Ramos (cell line): ENCODE results near the gene RBM43.
"Not testable (repeated sequence)": the region's sequence is repeated elsewhere in the genome, so short reads cannot be mapped to it uniquely, and the experiment has no call there.

Source experiments
- in situ Hi-C: fragments of 300-500 bp; cut with MboI; formaldehyde crosslinking; loops from one replicate; pipeline ENCODE4 v1.14.3; 2022; ENCODE audit warnings: low sequenced_read_pairs; ENCODE audit not compliant: unreplicated experiment

RBM43 gene

DNA sequence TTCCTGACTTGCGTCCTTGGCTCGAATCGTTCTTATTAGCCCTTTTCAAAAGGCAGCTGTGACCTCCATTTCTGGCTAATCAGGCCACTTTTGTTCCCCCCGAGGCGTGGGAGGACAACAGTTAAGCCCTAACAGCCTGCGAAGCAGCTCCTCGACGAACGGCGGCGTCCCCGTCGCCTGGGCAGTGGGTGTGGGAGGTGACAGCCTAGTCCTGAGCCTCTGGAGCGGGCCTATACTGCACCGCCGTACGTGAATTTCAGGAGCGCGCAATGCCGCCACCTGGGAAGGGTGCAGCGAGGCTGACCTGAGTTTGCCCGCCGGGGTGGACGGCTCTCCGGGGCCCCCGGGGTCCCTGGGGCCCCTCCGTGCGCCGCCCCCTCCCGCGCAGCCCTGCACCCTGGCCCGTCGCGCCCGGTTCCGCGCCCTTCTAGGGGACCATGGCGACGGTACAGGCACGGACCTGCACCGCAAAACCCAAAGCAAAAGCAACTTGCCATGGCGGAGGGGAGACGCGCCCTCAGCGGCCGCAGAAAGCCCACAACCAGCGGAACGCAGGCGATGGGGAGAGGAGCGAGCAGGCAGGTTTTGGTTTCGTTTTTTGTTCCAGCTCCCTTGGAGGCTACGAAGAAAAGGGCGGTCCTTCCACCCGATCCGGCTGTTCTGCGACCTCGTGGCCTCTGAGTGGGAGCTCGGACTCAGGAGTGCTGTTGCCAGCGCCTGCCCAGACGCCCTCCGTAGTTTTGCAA lies at the start of gene RBM43:
Gene RBM43, minus strand, starts transcription at position 633 of the 746 bp plus-strand sequence. Its CDS starts 136 bp downstream, at position 497.
- in situ Hi-C loops = no loop called here

DNA sequence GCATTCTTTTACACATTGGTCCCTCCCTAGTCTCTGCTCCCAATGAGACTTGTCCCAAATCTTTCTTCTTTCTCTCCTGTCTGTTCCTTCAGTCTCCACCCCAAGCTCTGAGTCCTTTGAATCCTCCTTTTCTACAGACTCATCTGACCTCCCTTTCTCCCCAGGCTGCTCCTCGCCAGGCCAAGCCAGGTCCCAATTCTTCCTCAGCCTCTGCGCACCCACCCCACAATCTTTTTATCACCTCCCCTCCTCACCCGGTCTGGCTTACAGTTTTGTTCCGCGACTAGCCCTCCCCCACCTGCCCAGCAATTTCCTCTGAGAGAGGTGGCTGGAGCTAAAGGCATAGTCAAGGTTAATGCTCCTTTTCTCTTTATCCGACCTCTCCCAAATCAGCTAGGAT lies 48.6 kb upstream of the RBM43 start:
- in situ Hi-C loops = not testable (repeated sequence)

DNA sequence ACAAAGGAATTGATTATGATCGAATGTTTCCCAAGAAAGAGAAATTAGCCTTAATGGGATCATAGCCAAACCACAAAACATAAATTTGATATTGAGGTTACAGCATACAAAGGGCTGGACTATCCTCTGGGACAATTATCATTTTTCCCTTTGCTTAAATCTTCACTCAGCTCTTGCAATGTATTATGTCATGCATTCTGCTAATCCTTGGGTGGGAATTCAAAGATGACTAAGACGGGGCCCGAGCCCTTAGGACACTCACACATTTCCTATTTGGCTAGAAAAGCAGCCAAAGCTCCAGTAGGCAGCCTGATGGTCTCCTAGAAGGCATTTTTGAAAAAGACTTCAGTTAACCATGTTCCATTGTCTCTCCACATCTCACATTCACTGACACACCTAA lies 45.0 kb upstream of the RBM43 start:
- in situ Hi-C loops = no loop called here

DNA sequence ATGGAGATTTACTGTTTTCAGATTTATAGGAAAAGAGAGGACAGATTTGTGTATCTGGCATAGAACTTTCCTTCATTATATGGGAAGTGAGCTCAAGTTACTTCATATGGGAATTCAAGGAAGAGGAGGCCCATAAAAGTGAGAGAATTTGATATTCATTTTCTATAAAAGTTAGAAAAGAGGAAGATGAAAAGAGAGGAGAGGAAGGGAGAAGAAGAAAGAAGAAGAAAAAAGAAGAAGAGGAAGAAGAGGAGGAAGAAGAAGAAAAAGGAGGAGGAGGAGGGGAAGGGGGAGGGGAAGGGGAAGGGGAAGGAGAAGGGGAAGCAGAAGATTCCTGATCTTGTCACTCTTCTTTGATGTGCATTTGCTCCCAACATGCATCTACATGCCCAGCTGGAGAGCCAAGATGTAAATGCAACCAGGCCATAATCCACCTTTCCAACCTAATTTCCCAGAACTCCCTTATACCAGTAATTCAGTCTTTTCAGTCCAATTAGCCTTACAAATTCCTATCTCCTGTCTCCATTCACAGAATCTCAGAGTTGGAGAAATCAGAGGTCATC lies 43.5 kb upstream of the RBM43 start:
- in situ Hi-C loops = no loop called here

DNA sequence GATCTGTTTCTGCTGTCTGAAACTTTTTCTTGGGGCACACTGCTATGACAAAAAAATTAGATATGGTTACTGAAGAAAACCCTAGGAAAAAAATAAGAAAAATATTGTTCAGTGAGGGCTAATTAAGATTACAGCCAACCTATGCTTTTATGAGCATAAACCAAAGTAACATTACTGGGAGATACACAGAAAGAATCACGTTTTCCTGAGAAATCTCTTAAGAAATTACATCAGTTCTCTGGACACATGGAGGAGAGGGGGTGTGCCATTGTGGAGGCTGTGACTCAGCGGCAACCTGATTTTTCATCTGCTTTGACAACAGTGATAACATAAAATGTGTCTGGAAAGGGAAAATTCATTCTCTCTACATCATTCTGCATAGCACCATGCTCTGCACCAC lies 41.2 kb upstream of the RBM43 start:
- in situ Hi-C loops = no loop called here

DNA sequence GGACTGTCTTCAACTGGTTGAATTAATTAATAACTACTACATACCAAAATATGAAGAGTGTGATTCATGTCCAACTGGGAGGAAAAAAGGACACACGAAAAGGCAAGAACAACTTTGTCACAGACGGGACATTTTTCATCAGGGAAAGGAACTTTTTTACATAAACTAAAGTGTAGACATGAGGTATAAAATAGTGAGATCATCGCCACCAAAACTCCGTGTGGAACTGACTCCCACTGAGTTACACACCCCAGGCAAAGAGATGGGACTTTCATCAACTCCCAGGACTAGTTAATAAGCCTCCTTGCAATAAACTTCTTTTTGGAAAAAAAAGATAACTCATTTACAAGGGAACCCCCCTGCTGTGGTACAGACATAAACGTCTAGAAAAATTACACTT lies 40.7 kb upstream of the RBM43 start:
- in situ Hi-C loops = no loop called here

DNA sequence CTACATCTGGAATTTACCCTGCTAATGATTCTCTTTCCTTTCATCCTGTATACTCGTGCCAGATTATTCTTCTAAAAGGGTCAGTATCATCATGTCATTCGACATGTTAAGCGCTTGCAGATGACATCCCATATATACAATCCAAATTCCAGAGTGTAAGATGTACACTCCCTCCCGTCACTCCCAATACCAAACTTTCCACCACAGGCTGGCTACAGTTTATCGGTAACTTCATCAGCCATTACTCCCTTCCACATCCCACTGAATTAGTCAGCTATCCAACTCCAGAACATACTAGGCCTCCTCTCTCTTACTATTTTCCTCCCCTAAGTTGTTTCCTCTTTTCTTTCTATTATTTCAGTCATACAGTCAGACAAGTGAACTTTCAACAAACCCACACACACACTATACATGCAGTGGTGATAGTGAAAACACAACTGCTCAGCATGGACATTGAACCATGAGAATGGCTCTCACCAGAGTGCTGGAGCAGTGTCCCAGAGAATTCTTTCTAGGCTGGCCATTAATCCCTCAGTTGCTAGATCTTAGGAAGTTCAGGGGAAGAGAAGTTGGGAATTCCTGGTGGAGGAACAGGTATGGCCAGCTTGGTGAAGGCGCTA lies 38.4 kb upstream of the RBM43 start:
- in situ Hi-C loops = no loop called here

DNA sequence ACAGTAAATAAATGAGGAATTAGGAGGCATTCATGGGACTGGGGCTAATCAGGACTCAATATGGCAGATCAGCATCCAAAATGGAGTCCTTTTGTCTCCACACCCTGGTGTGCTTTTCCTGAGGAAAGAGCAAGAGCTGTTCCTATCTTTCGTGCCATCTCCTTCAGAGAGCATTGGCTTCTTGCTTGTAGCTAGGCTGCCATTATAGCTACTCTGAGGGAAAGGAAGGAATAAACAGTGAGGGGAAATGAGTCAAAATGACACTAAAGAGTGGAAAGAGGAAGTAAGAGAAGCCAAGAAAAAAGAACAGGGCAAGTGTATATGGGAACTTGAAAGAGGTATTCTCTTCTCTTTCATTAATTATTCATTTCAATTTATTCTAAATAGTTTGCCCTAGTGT lies 36.2 kb upstream of the RBM43 start:
- in situ Hi-C loops = no loop called here

DNA sequence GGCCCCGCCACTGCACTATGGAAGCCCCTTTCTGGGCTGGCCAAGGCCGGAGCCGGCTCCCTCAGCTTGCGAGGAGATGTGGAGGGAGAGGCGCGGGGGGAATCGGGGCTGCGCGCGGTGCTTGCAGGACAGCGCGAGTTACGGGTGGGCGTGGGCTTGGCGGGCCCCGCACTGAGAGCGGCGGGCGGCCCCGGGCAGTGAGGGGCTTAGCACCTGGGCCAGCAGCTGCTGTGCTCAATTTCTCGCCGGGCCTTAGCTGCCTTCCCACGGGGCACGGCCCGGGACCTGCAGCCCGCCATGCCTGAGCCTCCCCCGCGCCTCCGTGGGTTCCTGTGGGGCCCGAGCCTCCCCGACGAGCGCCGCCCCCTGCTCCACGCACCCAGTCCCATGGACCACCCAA lies 34.3 kb upstream of the RBM43 start:
- in situ Hi-C loops = not testable (repeated sequence)

DNA sequence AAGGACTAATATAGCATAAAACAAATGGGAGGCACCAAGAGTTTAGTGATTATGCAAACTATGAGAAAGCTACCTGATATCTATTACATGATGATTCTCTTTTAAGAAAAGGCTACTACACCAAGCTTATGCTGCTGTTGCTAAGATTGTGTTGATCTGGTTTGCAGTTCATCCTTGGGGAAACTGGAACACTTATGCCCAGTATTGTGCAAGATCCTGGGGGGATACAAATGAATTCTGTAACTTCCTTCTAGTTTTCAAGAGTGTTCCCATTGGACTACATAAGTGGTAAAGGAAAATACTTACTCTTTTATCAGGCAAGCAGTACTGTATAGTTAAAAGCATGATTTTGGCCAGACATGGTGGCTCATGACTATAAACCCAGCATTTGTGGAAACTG lies 30.9 kb upstream of the RBM43 start:
- in situ Hi-C loops = no loop called here

DNA sequence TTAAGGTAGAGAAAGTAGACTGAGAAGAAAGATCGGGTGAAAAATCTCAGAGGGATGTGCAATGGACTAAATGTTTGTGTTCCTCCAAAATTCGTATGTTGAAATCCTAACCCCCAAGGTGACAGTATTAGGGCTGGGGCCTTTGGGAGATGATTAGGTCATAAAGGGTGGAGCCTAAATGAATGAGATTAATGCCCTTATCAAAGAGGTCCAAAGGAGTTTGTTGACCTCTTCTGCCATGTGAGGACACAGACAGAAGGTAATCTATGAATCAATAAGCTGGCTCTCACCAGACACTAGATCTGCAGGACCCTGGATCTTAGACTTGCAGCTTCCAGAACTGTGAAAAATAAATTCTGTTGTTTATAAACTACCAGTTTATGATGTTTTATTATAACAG lies 30.5 kb upstream of the RBM43 start:
- in situ Hi-C loops = no loop called here

DNA sequence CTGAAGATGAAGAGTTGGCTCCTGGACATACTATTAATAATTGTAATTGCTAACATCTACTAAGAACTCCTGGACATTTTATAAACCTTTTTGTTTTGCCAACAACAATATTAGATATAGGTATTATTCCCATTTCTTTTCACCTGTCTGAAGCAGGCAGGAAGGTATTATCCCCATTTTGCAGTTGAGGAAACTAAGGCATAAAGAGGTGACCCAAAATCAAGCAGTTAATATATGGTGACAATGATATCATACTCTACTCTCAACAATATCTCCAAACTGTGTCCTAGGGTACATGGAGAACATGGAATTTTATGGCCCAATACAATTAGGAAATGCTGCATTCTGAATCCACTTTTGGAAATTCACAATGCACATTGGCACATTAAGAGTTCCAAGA lies 29.6 kb upstream of the RBM43 start:
- in situ Hi-C loops = no loop called here

DNA sequence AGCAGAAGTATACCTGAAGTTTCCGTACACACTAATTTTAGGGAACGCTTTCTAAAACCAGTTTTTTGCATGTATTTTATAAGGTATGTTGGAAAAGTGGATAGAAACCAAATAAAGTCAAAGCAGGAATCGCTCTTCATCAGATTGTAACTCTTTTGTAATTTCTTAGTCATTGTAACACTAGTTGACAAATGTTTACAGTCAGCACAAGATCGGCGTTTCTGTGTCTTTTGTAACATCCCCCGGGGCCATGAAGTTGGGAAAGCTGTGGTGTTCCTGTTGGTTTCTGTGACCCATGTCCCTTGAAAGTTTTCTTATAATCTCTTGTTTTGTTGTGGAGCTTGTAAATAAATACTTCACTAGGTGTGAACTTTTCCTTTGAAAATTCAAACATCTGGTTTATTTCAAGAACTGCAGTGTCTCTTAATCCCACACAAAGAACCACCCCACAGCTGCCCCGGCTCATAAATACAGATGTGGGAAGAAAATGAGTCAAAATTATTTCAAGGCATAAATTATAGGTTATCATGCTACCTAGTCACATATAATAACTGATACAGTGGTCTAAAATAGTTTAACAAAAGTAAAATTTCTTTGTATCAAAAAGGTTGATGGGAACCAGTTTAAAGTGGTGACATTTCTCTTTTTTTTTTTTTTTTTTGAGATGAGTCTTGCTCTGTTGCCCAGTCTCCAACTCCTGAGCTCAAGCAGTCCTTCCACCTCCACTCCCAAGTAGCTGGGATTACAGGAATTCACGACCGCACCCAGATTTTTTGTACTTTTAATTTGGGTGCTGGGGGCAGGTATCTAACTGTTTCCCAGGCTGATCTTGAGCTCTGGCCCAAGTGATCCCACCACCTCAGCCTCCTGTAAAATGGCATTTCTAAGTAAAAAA lies 28.6 kb upstream of the RBM43 start:
- in situ Hi-C loops = no loop called here

DNA sequence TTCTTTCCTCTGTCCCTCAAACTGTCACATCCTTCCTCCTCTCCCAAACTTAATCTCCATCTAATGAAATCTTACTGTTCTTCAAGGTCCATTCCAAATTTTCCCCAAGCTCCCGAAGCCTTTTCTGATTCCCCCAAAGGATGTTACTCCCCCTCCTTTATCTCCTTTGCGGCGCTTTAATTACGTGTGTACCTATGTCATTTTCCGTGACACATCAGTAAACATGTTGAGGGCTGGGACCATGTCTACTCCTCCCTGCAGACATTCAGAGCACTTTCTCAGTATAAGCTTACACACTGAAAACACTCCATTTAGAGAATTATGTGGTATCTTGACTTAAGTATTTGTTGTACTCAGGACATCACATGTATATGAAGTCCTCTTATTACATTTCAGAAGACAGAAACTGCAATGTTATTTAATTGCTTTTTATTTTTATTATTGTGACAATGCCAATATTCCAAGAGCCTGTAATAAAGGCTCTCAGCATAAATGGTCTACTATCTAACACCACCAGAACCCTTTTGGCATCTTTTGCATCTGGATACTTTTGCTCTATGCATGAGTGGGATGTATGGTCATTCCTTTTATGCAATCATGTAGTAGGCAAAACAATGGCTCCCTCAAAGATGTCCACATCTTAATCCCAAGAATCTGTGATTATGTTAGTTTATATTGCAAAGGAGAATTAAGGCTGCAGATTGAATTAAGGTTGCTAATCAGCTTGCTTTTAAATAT lies 26.0 kb upstream of the RBM43 start:
- in situ Hi-C loops = no loop called here

DNA sequence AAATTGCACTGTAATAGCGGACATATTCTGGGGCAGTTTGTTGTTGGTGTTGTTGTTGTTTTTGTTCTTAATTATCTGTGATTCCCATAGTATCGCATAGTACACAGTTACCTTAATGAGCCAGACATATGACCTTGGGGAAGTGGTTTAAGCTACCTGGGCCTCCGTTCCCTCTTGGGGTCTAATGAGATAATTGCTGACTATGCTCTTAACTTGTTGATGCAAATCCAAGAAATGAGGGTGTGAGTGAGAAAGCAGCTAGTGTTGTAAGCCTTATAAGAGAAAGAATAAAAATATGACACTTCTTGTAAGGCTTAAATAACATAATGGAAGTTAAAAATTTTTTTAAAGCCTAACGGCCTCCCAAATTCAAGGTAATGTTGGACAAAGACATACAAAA lies 20.7 kb upstream of the RBM43 start:
- in situ Hi-C loops = no loop called here

DNA sequence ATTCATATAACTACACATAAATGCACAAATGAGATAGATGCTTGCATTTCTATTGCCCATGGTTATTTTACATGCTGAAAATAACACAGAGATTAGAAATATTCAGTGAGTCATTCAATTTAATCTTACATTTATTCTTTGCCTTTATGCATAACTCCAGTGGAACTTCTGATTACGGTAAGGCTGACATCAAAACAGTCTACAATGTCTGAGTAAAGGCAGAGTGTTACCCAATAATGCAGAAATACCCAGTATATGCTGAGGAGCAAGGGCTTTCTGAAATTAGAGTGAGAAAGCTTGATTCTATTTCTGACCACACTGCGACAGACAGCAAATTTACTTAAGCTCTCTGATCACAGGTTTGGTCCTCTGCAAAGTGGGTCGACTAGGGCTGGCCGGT lies 18.6 kb upstream of the RBM43 start:
- in situ Hi-C loops = no loop called here

DNA sequence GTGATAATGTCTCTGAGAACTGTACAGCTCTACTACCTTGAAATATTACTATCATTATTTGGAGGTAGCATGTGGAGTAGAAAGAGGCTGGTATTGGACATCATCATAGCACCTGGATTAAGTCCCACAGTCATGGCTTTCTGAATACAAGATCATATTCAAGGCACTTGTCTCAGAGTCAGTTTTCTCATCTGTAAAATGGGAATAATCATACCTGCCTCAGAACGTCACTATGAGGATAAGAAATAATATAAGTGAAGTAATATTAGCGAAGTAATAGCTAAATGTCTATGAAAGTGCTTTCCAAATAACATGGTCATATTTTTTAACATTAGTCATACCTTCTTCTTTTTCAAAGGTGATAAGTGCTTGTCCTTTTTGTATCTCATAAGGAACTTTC lies 16.8 kb upstream of the RBM43 start:
- in situ Hi-C loops = no loop called here

DNA sequence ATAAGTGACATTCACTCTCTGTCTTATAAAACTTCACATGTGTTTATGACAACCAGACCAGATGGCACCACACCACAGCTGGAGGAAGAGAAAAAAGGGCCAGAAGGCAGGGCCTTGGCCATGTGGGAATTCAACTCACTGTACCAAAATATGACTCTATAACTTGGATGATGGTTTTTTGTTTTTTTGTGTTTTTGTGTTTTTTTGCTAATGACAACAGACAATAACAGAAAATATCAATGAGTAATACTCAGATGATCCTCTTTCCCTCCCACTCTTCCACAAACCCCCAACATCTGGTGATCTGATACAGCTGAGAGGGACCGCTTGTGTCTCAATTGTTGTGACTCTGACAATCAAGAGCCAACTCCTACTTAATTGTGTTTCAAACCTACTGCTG lies 15.4 kb upstream of the RBM43 start:
- in situ Hi-C loops = no loop called here

DNA sequence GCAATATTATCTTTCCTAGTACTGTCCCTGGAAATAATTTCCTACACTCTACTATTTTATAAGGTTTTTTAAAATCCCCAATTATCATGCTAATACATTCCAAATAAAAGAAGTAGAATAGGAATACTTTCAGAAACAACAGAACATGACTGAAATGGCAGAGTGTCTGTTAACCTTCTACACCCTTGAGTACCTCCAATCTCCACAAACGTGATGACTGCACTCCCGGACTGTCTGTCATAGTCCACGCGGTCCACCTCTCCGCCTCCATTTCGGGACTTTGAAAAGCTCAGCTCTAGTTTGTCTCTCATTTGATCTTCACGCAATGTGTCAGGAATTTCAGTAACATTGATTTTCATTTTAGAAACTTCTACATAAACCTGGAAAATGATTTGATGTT lies 13.6 kb upstream of the RBM43 start:
- in situ Hi-C loops = no loop called here

DNA sequence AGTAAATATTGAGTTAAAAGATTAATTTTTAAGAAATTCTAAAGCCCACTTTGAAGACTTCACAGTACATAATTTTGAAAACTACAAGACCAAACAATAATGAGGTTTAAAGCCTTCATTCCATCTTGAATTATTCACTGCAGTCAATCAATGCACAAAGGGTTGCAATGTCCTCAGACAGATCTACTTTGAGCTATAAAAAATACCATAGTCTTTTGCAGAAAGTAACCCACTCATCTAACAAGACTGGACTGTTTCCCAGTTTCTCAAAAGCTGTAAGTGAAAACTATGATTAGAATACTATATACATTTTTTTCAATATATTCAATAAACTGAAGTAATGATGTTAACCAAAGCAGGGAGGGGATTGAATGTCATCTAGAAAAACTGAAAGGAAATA lies 10.2 kb upstream of the RBM43 start:
- in situ Hi-C loops = no loop called here
